Skeletal muscle tissue (tissue), 4 donors: ENCODE data around the gene CRYGN. TPM values are rescaled to one million over a fixed set of nuclear protein-coding genes. Genes with fewer than 3 reads are reported as not detected.

Source experiments
- H3K27ac ChIP-seq: one replicate; pipeline ENCODE4 v1.7.0; 2013; ENCODE audit warnings: mild to moderate bottlenecking, low read depth, low read length, inconsistent platforms
- H3K27me3 ChIP-seq, 3 donors: one replicate each; pipeline ENCODE4 v1.7.0; 2013; ENCODE audit warnings: low read length in 3 of 3; ENCODE audit not compliant: control insufficient read depth in 3 of 3, insufficient read depth in 3 of 3
- H3K36me3 ChIP-seq, 3 donors: one replicate each; pipeline ENCODE4 v1.7.0; 2013; ENCODE audit warnings: low read length in 3 of 3; ENCODE audit not compliant: control insufficient read depth in 3 of 3, insufficient read depth in 3 of 3
- H3K4me1 ChIP-seq, 3 donors: one replicate each; pipeline ENCODE4 v1.7.0; 2013; ENCODE audit warnings: low read length in 3 of 3, mild to moderate bottlenecking in 3 of 3; ENCODE audit not compliant: control insufficient read depth in 3 of 3, insufficient read depth in 3 of 3
- H3K4me3 ChIP-seq, 3 donors: one replicate each; pipeline ENCODE4 v1.7.0; 2013; ENCODE audit warnings: low read length in 3 of 3
- H3K9ac ChIP-seq, 3 donors: one replicate each; pipeline ENCODE4 v1.7.0; 2013; ENCODE audit warnings: low read length in 3 of 3, mild to moderate bottlenecking in 3 of 3, moderate library complexity in 2 of 3, low read depth in 1 of 3
- H3K9me3 ChIP-seq, 3 donors: one replicate each; pipeline ENCODE4 v1.7.0; 2013; ENCODE audit warnings: low read length in 3 of 3; ENCODE audit not compliant: control insufficient read depth in 3 of 3
- total RNA-seq: library from RNA; depleted of rRNA; stranded (reverse); fragments of >200 nt; gene quantifications from one replicate; pipeline ENCODE4 v1.2.3, GENCODE V29; 2014
- donor health status: Osteomylitis.

CRYGN gene
- total RNA-seq, 1 donor from 2014 or later = not detected

GRCh38 chr7:151403764-151404163 lies 36.2 kb downstream of the CRYGN start:
- H3K9me3 ChIP-seq = no peaks in the 10 kb centered on the region
- no peak overlapping the region for H3K4me3 ChIP-seq
- no peaks in the 10 kb centered on the region for H3K36me3 ChIP-seq
- no peak overlapping the region for H3K9ac ChIP-seq
- no peak overlapping the region for H3K27ac ChIP-seq
- H3K27me3 ChIP-seq = peaks cover 12 to 28% (median 22%) of the 10 kb centered on the region in 3 donors
- no peaks in the 10 kb centered on the region for H3K4me1 ChIP-seq

GRCh38 chr7:151402029-151402835 lies 37.7 kb downstream of the CRYGN start:
- peaks cover 3 to 20% (median 16%) of the 10 kb centered on the region in 3 donors for H3K27me3 ChIP-seq
- H3K4me3 ChIP-seq = no peak overlapping the region
- H3K9ac ChIP-seq = no peak overlapping the region
- H3K27ac ChIP-seq = no peak overlapping the region
- H3K4me1 ChIP-seq = no peaks in the 10 kb centered on the region
- H3K9me3 ChIP-seq = peaks cover 0 to 3% (median 0%) of the 10 kb centered on the region in 3 donors
- H3K36me3 ChIP-seq = no peaks in the 10 kb centered on the region

GRCh38 chr7:151400626-151401315 lies 39.2 kb downstream of the CRYGN start:
- H3K4me3 ChIP-seq = no peak overlapping the region
- H3K9me3 ChIP-seq = peaks cover 0 to 3% (median 0%) of the 10 kb centered on the region in 3 donors
- no peaks in the 10 kb centered on the region for H3K36me3 ChIP-seq

GRCh38 chr7:151399906-151400305 lies 40.0 kb downstream of the CRYGN start:
- H3K27me3 ChIP-seq = peaks cover 0 to 25% (median 11%) of the 10 kb centered on the region in 3 donors
- no peak overlapping the region for H3K27ac ChIP-seq
- H3K9ac ChIP-seq = no peak overlapping the region

More at GRCh38 chr7:151400626-151401315, 39.2 kb downstream of the CRYGN start:
- peaks cover 0 to 20% (median 16%) of the 10 kb centered on the region in 3 donors for H3K27me3 ChIP-seq
- no peak overlapping the region for H3K27ac ChIP-seq
- H3K4me1 ChIP-seq = no peaks in the 10 kb centered on the region
- no peak overlapping the region for H3K9ac ChIP-seq

GRCh38 chr7:151399305-151399601 lies 40.7 kb downstream of the CRYGN start:
- H3K9me3 ChIP-seq = peaks cover 0 to 3% (median 0%) of the 10 kb centered on the region in 3 donors
- peaks cover 0 to 31% (median 7%) of the 10 kb centered on the region in 3 donors for H3K27me3 ChIP-seq
- H3K4me1 ChIP-seq = no peaks in the 10 kb centered on the region
- no peak overlapping the region for H3K4me3 ChIP-seq
- H3K36me3 ChIP-seq = no peaks in the 10 kb centered on the region
- no peak overlapping the region for H3K9ac ChIP-seq
- H3K27ac ChIP-seq = no peak overlapping the region

More at GRCh38 chr7:151399906-151400305, 40.0 kb downstream of the CRYGN start:
- peaks cover 0 to 3% (median 0%) of the 10 kb centered on the region in 3 donors for H3K9me3 ChIP-seq
- H3K4me3 ChIP-seq = no peak overlapping the region
- H3K36me3 ChIP-seq = no peaks in the 10 kb centered on the region
- no peaks in the 10 kb centered on the region for H3K4me1 ChIP-seq

- H3K9ac ChIP-seq = no peak overlapping the region
- no peaks in the 10 kb centered on the region for H3K36me3 ChIP-seq
- no peak overlapping the region for H3K4me3 ChIP-seq
- peaks cover 0 to 3% (median 0%) of the 10 kb centered on the region in 3 donors for H3K9me3 ChIP-seq
- no peaks in the 10 kb centered on the region for H3K4me1 ChIP-seq
- H3K27ac ChIP-seq = no peak overlapping the region
- peaks cover 0 to 37% (median 7%) of the 10 kb centered on the region in 3 donors for H3K27me3 ChIP-seq
Observed at GRCh38 chr7:151398446-151399304, 41.3 kb downstream of the CRYGN start.

- no peaks in the 10 kb centered on the region for H3K4me1 ChIP-seq
- H3K36me3 ChIP-seq = no peaks in the 10 kb centered on the region
- no peak overlapping the region for H3K27ac ChIP-seq
- H3K9ac ChIP-seq = no peak overlapping the region
- no peak overlapping the region for H3K4me3 ChIP-seq
- peaks cover 0 to 3% (median 0%) of the 10 kb centered on the region in 3 donors for H3K9me3 ChIP-seq
- peaks cover 3 to 50% (median 19%) of the 10 kb centered on the region in 3 donors for H3K27me3 ChIP-seq
Observed at GRCh38 chr7:151397026-151397425, 42.9 kb downstream of the CRYGN start.

- Histone ChIP-seq H3K27me3 (peaks cover 3 to 49% (median 19%) of the 10 kb centered on the region in 3 donors), H3K9ac (no peak overlapping the region), H3K27ac (no peak overlapping the region), H3K36me3 (no peaks in the 10 kb centered on the region), H3K4me3 (no peak overlapping the region), H3K4me1 (no peaks in the 10 kb centered on the region), H3K9me3 (peaks cover 0 to 3% (median 0%) of the 10 kb centered on the region in 3 donors)
Observed at GRCh38 chr7:151396328-151396970, 43.5 kb downstream of the CRYGN start.

GRCh38 chr7:151395036-151395367 lies 44.9 kb downstream of the CRYGN start:
- no peaks in the 10 kb centered on the region for H3K4me1 ChIP-seq
- H3K4me3 ChIP-seq = no peak overlapping the region
- no peak overlapping the region for H3K9ac ChIP-seq
- H3K36me3 ChIP-seq = no peaks in the 10 kb centered on the region
- no peak overlapping the region for H3K27ac ChIP-seq
- peaks cover 3 to 47% (median 23%) of the 10 kb centered on the region in 3 donors for H3K27me3 ChIP-seq
- peaks cover 0 to 3% (median 0%) of the 10 kb centered on the region in 3 donors for H3K9me3 ChIP-seq
